Suprapubic skin (tissue), 3 donors: ENCODE data around the gene GAN.
"Not testable (repeated sequence)": the region's sequence is repeated elsewhere in the genome, so short reads cannot be mapped to it uniquely, and the experiment has no call there.

Experiments used
- CTCF ChIP-seq, 2 donors: fragments of 200-600 bp in 1 of 2; fragments of 450-650 bp in 1 of 2; sonication (generic) in 1 of 2; IDR thresholded peaks; one replicate each; pipeline ENCODE4 v1.5.1; 2016 to 2019; ENCODE audit warnings: antibody characterized with exemption in 2 of 2, mild to moderate bottlenecking in 1 of 2, moderate library complexity in 1 of 2
- EP300 ChIP-seq: sonication (generic); formaldehyde crosslinking; IDR thresholded peaks from one replicate; pipeline ENCODE4 v1.6.1; 2017; ENCODE audit warnings: antibody characterized with exemption

DNA sequence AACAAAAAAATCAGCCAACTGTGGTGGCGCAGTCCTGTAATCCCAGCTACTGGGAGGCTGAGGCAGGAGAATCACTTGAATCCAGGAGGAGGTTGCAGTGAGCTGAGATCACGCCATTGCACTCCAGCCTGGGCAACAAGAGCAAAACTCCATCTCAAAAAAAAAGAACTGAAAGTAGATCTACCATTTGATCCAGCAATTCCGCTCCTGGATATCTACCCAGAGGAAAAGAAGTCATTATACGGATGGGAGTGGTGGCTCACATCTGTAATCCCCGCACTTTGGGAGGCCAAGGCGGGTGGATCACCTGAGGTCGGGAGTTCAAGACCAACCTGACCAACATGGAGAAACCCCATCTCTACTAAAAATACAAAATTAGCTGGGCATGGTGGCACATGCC is 107.4 kb downstream of the GAN start:
- TF ChIP-seq CTCF (IDR thresholded peaks at IDR 0.05); EP300: not testable (repeated sequence)
